Activated CD8-positive, alpha-beta memory T cell treated with anti-CD3 and anti-CD28 coated beads for 1 hour (primary cell): ENCODE results near the gene EPHB4.

Experiments
- DNase-seq, 2 donors: peaks; one replicate each; pipeline ENCODE4 v3.0.0-alpha.2; 2020; ENCODE audit warnings: low read depth in 1 of 2; ENCODE audit errors: extremely low read depth in 1 of 2

Gene EPHB4

GRCh38 chr7:100827330-100828226 is at the start of gene EPHB4:
Gene EPHB4 (minus strand): TSS chr7:100827523. CDS start chr7:100827030, 493 bp downstream.
- DNase-seq: no peak

DNA sequence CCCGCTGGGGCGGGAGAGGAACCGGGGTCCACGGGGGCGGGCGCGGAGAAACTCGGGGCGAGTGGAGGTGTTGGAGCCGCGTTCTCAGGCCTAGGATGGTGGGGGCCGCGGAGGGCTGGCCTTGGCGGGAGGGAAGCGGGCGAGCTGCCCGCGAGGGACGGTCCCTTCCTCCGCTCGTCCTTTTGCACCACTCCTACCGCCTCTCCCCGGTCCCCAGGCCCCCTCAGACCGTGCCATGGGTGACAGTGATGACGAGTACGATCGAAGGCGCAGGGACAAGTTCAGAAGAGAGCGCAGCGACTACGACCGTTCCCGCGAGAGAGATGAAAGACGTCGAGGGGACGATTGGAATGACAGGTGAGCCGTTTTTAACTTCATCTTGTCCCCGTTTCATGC is 48.0 kb upstream of the EPHB4 start:
- DNase-seq: no peak

GRCh38 chr7:100874577-100875355 is 47.4 kb upstream of the EPHB4 start, which contains the start of gene SRRT:
Gene SRRT (plus strand): TSS chr7:100875103. CDS start chr7:100875591, 488 bp downstream.
- DNase-seq: peak; percentile 95 to 96

- DNase-seq: no peak
These were observed 46.9 kb upstream of the EPHB4 start for GRCh38 chr7:100874300-100874576.

DNA sequence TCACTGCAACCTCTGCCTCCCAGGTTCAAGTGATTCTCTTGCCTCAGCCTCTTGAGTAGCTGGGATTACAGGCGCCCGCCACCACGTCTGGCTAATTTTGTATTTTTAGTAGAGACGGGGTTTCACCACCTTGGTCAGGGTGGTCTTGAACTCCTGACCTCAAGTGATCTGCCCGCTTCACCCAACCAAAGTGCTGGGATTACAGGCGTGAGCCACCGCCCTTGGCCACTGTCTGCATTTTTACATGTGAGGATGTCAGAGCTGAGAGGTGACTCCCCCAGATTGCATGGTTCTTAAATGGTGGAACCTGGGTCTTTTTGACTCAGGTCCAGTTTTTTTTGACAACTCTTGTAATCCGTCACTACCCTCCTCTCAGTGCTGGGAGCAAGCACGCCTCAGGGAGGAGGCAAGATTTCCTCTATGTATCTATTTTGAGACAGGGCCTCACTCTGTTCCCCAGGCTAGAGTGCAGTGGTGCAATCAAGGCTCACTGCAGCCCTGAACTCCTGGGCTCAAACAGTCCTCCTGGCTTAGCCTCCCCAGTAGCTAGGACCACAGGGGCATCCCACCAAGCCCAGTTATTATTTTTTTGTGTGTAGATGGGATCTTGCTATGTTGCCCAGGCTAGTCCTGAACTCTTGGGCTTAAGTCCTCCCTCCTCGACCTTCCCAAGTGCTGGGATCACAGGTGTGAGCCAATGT is 46.4 kb upstream of the EPHB4 start:
- no peak for DNase-seq

DNA sequence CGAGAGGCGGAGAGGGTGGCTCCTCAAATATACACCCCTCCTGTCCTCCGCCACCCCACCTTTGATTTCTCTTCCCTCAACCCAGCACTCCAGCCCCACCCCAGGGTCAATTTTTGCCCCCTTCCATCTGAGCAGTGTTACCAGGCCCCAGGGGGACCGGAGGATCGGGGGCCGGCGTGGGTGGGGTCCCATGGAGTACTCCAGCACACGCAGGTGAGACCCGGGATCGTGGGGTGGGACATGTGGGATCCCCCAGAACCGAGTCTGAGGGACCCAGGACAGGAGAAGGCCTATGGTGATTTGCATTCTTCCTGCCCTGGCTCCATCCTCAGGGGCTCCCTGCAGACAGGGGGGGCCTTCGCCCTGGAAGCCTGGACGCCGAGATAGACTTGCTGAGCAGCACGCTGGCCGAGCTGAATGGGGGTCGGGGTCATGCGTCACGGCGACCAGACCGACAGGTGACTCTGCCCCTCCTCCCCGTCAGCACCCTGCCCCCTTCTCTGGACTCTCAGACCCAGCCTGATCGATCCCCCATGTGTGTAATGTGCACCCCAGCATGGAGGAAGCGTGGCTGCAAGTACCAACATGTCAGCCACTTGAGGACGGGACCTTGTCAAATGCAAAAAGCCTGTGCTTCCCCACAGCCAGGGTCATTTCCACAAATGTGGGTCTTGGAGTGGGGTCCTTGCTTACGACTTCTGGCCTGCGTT is 40.6 kb upstream of the EPHB4 start:
- DNase-seq: no peak

GRCh38 chr7:100867040-100867775 is 39.9 kb upstream of the EPHB4 start, which contains the start of gene TRIP6:
Gene TRIP6 (plus strand): TSS chr7:100867387. CDS start chr7:100867498, 111 bp downstream.
- no peak for DNase-seq

DNA sequence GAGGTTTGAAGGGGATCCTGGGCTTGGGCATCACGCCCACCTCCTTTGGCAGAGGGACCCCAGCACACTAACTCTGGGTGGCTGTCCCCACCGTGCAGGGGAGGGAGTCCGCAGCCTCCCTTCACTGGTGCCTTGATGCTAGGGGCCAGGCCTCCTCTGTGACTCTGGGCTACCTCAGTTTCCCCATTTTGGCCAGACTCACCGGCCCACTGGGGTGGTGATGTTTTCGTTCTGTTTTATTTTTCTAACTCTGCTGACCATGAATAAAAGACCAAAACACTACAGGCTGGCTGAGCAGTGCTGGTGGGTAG is 39.4 kb upstream of the EPHB4 start:
- DNase-seq: no peak

DNA sequence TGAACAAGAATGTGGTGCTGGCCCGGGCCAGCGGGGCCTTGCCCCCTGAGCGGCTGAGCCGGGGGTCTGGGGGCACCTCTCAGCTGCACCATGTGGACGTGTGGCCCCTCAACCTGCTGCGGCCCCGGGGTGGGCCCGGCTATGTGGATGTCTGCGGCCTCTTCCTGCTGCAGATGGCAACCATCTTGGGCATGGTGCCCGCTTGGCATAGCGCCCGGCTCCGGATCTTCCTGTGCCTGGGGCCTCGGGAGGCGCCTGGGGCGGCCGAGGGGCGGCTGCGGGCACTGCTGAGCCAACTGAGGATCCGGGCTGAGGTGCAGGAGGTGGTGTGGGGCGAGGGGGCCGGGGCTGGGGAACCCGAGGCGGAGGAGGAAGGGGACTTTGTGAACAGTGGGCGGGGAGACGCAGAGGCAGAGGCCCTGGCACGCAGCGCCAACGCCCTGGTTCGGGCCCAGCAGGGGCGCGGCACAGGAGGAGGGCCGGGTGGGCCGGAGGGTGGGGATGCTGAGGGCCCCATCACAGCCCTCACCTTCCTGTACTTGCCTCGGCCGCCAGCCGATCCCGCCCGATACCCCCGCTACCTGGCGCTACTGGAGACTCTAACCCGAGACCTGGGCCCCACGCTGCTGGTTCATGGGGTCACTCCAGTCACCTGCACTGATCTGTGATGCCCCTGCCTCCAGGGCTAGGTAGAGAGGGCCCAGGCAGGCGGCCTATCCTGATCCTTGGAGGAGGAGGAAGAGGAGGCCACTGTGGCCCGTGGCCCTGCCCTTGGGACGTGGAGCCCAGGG is 38.8 kb upstream of the EPHB4 start:
- DNase-seq: no peak

GRCh38 chr7:100865372-100865911 is 38.1 kb upstream of the EPHB4 start:
- DNase-seq: no peak

- no peak for DNase-seq
These were observed 37.0 kb upstream of the EPHB4 start for GRCh38 chr7:100864263-100864845.

- no peak for DNase-seq
These were observed 36.2 kb upstream of the EPHB4 start for GRCh38 chr7:100863406-100863950.

- no peak for DNase-seq
These were observed 34.3 kb upstream of the EPHB4 start for GRCh38 chr7:100861616-100861985.

DNA sequence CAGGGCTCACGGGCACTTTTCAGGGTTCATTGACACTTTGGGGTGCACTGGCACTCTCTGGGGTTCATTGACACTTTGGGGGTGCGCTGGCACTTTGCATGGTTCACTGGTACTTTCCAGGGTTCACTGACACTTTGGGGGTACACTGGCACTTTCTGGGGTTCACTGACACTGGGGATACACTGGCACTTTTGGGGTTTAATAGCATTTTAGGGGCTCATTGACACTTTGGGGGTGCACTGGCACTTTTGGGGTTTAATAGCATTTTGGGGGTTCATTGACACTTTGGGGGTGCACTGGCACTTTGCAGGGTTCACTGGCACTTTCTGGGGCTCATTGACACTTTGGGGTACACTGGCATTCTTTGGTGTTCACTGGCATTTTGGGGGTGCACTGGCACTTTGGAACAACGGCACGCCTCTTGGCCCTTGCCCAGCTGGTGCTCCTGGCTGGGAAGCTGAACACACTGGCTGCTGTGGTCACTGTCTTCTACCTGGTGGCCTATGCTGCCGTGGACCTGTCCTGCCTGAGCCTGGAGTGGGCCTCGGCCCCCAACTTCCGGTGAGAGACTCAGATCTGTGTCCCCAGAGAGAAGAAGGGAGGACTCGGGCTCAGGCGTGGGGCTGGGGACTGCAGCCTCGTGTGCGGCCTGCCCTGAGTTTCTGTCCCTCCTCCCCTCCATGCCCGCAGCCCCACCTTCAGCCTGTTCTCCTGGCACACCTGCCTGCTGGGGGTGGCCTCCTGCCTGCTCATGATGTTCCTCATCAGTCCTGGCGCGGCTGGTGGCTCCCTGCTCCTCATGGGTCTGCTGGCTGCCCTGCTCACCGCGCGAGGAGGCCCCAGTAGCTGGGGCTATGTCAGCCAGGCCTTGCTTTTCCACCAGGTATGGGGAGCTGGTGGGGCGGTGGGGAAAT is 33.6 kb upstream of the EPHB4 start:
- no peak for DNase-seq

DNA sequence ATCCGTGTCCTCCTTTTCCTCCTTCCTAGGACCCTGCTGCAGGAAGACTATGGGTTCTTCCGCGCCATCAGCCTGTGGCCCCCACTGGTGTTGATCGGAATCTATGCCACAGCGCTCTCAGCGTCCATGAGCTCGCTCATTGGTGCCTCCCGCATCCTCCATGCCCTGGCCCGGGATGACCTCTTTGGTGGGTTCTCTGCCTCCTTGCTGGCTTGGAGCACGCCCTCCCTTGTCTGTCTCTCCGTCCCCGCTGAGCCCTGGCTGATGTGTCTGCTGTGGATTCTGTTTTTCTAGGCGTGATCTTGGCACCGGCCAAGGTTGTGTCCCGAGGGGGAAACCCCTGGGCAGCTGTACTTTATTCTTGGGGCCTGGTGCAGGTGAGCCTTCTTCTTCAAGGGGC is 32.5 kb upstream of the EPHB4 start:
- DNase-seq: no peak

GRCh38 chr7:100856871-100857282 is 29.6 kb upstream of the EPHB4 start:
- DNase-seq: no peak

GRCh38 chr7:100855515-100855914 is 28.2 kb upstream of the EPHB4 start:
- DNase-seq: no peak
